ENCODE results near the gene NCEH1.

The NCEH1 gene

DNA sequence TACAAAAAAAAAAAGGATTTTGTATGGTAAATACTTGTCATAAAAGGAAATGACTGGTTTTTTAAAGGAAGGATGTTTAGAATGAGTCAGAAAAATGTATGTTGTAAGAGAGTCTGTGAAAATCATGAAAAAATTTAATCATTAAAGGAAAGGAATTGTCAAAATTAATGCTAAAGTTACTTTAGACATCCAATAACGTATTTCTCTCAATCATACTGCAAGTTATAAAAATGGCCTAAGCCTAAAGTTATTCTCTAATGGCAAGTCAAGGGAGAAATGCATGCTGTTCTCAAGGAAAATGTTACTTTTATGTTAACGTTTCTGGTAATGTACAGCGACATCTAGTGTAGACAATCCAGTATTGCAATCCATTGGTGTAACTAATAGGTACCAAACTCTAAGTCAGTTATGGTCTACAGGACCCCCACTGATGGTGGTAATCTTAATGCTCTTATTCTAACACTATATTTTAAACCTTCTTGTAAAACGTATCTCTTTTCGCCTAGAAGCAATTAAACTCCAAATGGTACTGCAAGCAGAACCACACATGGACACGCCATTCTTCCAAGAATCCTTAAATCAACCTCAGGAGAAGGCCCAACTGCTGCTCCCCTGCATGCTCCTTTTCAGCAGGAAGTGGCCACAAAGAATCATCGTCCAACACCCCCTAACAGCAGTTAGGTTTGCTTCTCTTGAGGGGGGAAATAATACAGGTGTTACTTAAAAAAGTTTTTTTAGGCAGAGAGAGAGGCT lies 35.2 kb downstream of the NCEH1 start:
- H3K4me1 ChIP-seq (ENCODE audit: insufficient read depth, low read length): peaks cover 15% of the 10 kb centered on the region
- no peak for TF ChIP-seq EZH2 (IDR thresholded peaks at IDR 0.05; ENCODE audit: borderline replicate concordance, low read depth, low read length, severe bottlenecking)
- TF ChIP-seq, protein P1, sequence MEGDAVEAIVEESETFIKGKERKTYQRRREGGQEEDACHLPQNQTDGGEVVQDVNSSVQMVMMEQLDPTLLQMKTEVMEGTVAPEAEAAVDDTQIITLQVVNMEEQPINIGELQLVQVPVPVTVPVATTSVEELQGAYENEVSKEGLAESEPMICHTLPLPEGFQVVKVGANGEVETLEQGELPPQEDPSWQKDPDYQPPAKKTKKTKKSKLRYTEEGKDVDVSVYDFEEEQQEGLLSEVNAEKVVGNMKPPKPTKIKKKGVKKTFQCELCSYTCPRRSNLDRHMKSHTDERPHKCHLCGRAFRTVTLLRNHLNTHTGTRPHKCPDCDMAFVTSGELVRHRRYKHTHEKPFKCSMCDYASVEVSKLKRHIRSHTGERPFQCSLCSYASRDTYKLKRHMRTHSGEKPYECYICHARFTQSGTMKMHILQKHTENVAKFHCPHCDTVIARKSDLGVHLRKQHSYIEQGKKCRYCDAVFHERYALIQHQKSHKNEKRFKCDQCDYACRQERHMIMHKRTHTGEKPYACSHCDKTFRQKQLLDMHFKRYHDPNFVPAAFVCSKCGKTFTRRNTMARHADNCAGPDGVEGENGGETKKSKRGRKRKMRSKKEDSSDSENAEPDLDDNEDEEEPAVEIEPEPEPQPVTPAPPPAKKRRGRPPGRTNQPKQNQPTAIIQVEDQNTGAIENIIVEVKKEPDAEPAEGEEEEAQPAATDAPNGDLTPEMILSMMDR (IDR thresholded peaks at IDR 0.05; ENCODE audit: borderline replicate concordance, extremely low read depth, low read length, poor library complexity, severe bottlenecking): peak; percentile 88
- H2AFZ ChIP-seq (ENCODE audit: low read depth, low read length): no peak overlapping the region
- no peak overlapping the region for H3K4me2 ChIP-seq (ENCODE audit: insufficient read depth, low read length)
- H3K9me3 ChIP-seq (ENCODE audit: insufficient read depth, low read length, severe bottlenecking): no peaks in the 10 kb centered on the region
- ATAC-seq (ENCODE audit: insufficient read depth, low read depth) (peak; percentile 67), DNase-seq (no peak)
- no peak overlapping the region for H3K27ac ChIP-seq (ENCODE audit: low read length)
- no peaks in the 10 kb centered on the region for H3K79me2 ChIP-seq (ENCODE audit: insufficient read depth, low read length)
- H4K20me1 ChIP-seq (ENCODE audit: insufficient read depth, low read length): no peaks in the 10 kb centered on the region
- no peak overlapping the region for H3K9ac ChIP-seq (ENCODE audit: low read depth, low read length)
- no peak overlapping the region for H3K4me3 ChIP-seq (ENCODE audit: low read depth in 1 of 2, low read length in 2 of 2)
- H3K36me3 ChIP-seq (ENCODE audit: insufficient read depth, low read length): no peaks in the 10 kb centered on the region
- H3K27me3 ChIP-seq (ENCODE audit: insufficient read depth, low read length, poor library complexity): no peaks in the 10 kb centered on the region

DNA sequence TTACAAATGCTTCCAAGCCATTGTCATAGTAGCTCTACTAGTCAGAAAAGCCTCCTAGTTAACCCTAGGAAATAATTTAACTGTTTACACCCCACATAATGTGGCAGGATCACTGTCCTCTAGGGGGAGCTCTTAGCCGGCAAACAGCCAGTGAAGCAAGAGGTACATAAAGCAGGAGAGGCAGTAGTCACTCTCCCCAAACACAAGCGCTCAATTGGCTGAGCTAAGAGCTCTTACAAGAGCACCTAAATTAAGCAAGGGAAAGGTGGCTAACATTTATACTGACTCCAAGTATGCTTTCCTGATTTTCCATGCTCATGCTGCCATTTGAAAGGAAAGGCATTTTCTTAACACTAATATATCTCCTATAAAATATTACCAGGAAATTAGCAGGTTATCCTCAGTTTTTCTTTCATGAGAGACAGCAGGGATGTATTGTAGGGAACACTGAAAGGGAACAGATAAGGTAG lies 37.6 kb downstream of the NCEH1 start:
- H3K9ac ChIP-seq (ENCODE audit: low read depth, low read length): no peak overlapping the region

DNA sequence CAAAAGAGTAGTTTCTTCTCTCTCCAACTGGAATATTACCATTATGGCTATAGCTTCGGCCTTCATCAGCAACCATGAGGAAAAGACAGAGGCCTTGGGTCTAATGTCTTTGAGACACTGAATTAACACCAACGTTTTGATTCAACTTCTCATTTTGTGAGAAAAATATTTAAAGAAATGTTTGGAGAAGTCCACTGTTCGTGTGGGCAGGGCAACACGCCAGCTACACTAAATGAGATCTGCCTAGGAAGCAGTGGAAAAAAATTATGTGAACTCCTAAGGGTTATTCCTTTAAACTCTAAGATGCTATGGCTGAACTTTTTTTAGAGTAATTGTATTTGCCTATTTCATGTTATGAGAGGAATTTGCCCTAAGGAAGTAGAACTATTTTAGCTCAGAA lies 41.8 kb downstream of the NCEH1 start:
- TF ChIP-seq EZH2 (IDR thresholded peaks at IDR 0.05; ENCODE audit: borderline replicate concordance, low read depth, low read length, severe bottlenecking): no peak
- H3K27ac ChIP-seq (ENCODE audit: low read length): no peak overlapping the region
- DNase-seq (no peak), ATAC-seq (ENCODE audit: insufficient read depth, low read depth) (no peak)
- H3K36me3 ChIP-seq (ENCODE audit: insufficient read depth, low read length): no peaks in the 10 kb centered on the region
- no peaks in the 10 kb centered on the region for H3K27me3 ChIP-seq (ENCODE audit: insufficient read depth, low read length, poor library complexity)
- no peak overlapping the region for H3K9ac ChIP-seq (ENCODE audit: low read depth, low read length)
- no peaks in the 10 kb centered on the region for H4K20me1 ChIP-seq (ENCODE audit: insufficient read depth, low read length)
- H3K79me2 ChIP-seq (ENCODE audit: insufficient read depth, low read length): no peaks in the 10 kb centered on the region
- H2AFZ ChIP-seq (ENCODE audit: low read depth, low read length): no peak overlapping the region
- H3K9me3 ChIP-seq (ENCODE audit: insufficient read depth, low read length, severe bottlenecking): no peaks in the 10 kb centered on the region
- peaks cover 14% of the 10 kb centered on the region for H3K4me1 ChIP-seq (ENCODE audit: insufficient read depth, low read length)
- no peak overlapping the region for H3K4me3 ChIP-seq (ENCODE audit: low read depth in 1 of 2, low read length in 2 of 2)
- H3K4me2 ChIP-seq (ENCODE audit: insufficient read depth, low read length): no peak overlapping the region

More for the DNA sequence above, 37.6 kb downstream of the NCEH1 start:
- DNase-seq (peak; percentile 76), ATAC-seq (ENCODE audit: insufficient read depth, low read depth) (peak; percentile 86)
- TF ChIP-seq, protein P1 (IDR thresholded peaks at IDR 0.05; ENCODE audit: borderline replicate concordance, extremely low read depth, low read length, poor library complexity, severe bottlenecking): peak; percentile 83
- no peak for TF ChIP-seq EZH2 (IDR thresholded peaks at IDR 0.05; ENCODE audit: borderline replicate concordance, low read depth, low read length, severe bottlenecking)
- Histone ChIP-seq H3K79me2 (ENCODE audit: insufficient read depth, low read length) (no peaks in the 10 kb centered on the region), H3K36me3 (ENCODE audit: insufficient read depth, low read length) (no peaks in the 10 kb centered on the region), H3K4me1 (ENCODE audit: insufficient read depth, low read length) (peaks cover 15% of the 10 kb centered on the region), H2AFZ (ENCODE audit: low read depth, low read length) (no peak overlapping the region), H3K27ac (ENCODE audit: low read length) (no peak overlapping the region), H3K9me3 (ENCODE audit: insufficient read depth, low read length, severe bottlenecking) (no peaks in the 10 kb centered on the region), H3K4me3 (ENCODE audit: low read depth in 1 of 2, low read length in 2 of 2) (no peak overlapping the region), H3K4me2 (ENCODE audit: insufficient read depth, low read length) (no peak overlapping the region), H3K27me3 (ENCODE audit: insufficient read depth, low read length, poor library complexity) (no peaks in the 10 kb centered on the region), H4K20me1 (ENCODE audit: insufficient read depth, low read length) (no peaks in the 10 kb centered on the region)

DNA sequence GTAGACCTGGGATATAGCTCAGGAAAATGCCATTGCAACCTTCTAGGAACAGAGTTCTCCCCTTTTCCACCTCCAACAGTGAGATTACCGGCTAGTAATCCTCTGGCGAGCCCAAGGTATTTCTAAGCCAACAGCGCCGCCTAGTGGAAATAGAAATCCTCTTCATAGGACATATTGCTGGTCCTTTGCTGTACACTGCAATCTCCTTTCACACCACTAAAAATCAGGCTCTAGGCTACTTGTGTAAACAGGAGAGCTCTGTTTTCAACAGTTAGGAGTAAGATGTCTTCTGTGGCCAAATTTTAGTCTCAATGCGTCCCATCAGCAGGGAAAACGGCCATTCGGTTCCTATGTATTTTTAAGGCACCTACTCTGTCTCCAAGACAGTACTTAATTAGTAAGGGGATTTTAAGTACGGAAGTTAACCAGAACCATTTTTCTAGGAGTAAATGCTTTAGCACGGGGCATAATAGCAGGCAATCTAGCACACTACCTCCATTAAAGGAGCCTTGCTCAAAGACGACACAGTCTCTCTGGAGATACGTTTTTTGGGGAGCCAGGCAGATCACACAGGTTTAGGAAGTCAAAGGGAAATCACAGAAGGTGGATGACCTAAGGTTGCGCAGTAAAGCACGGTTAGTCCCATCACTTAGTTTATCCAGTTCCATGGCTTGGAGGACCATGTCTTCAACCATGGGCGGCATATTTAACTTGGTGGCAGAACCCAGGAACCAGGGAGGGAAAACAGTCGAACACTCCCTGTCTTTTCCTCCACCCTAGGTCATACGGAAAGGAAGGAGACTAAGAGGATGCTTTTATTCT lies 43.8 kb downstream of the NCEH1 start:
- Histone ChIP-seq H3K4me2 (ENCODE audit: insufficient read depth, low read length) (peak overlapping the region; percentile 34), H3K9ac (ENCODE audit: low read depth, low read length) (0 out of 2 replicates have a peak overlapping the region, but pooled peaks have one; percentile 3), H4K20me1 (ENCODE audit: insufficient read depth, low read length) (no peaks in the 10 kb centered on the region), H3K79me2 (ENCODE audit: insufficient read depth, low read length) (no peaks in the 10 kb centered on the region), H3K27ac (ENCODE audit: low read length) (peak overlapping the region; percentile 56), H3K36me3 (ENCODE audit: insufficient read depth, low read length) (no peaks in the 10 kb centered on the region), H3K4me1 (ENCODE audit: insufficient read depth, low read length) (peaks cover 15% of the 10 kb centered on the region), H3K4me3 (ENCODE audit: low read depth in 1 of 2, low read length in 2 of 2) (no peak overlapping the region), H3K27me3 (ENCODE audit: insufficient read depth, low read length, poor library complexity) (no peaks in the 10 kb centered on the region), H2AFZ (ENCODE audit: low read depth, low read length) (peak overlapping the region; percentile 60), H3K9me3 (ENCODE audit: insufficient read depth, low read length, severe bottlenecking) (no peaks in the 10 kb centered on the region)
- ATAC-seq (ENCODE audit: insufficient read depth, low read depth) (peak; percentile 99), DNase-seq (peak; percentile 86)
- TF ChIP-seq EZH2 (IDR thresholded peaks at IDR 0.05; ENCODE audit: borderline replicate concordance, low read depth, low read length, severe bottlenecking): no peak
- TF ChIP-seq, protein P1 (IDR thresholded peaks at IDR 0.05; ENCODE audit: borderline replicate concordance, extremely low read depth, low read length, poor library complexity, severe bottlenecking): peak; percentile 95

All from DND-41 (cell line).